Activated naive CD8-positive, alpha-beta T cell (primary cell): ENCODE results near the gene PPIF.

Source experiments
- H3K27ac Mint-ChIP-seq: one replicate; pipeline ENCODE4 v1.8.0; 2021; ENCODE audit warnings: mixed read lengths
- H3K27me3 Mint-ChIP-seq: one replicate; pipeline ENCODE4 v1.8.0; 2021; ENCODE audit warnings: mixed read lengths
- H3K36me3 Mint-ChIP-seq: one replicate; pipeline ENCODE4 v1.8.0; 2021; ENCODE audit warnings: mixed read lengths
- H3K4me1 Mint-ChIP-seq: one replicate; pipeline ENCODE4 v1.8.0; 2021; ENCODE audit warnings: low read depth, mixed read lengths
- H3K4me3 Mint-ChIP-seq: one replicate; pipeline ENCODE4 v1.8.0; 2021; ENCODE audit warnings: mild to moderate bottlenecking, mixed read lengths
- H3K9me3 Mint-ChIP-seq: one replicate; pipeline ENCODE4 v1.8.0; 2021; ENCODE audit warnings: low read depth, mixed read lengths

PPIF gene

DNA sequence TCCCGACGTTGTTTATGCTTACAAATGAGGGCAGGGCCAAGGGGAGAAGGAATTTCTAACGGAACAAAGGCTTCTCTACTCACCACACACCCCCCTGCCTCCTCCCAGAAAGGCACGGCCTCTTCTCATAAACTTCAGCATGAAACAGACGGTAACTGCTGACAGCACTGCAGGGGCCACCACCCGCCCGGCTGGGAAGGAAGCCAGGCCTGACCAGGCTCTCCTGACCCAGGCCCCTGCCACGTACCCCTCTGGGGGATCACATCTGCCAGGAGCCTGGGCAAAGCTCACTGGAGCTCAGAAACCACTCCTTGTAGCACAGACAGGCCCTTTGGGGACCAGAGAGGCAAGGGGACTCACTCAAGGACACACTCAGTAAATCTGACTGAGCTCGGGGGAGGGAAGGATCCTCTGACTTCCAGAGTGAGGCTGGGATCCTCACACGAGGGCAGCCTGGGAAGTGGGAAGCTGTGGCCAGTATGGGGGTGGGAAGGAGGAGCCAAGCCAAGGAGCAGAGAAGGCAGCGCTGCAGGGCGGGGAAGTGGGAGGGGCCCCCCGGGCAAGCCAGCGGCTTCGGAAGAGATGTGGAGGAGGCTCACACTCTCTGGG, 52.1 kb downstream of the PPIF start:
- H3K4me1 Mint-ChIP-seq = no peaks in the 10 kb centered on the region
- H3K27ac Mint-ChIP-seq = no peak overlapping the region
- no peaks in the 10 kb centered on the region for H3K9me3 Mint-ChIP-seq
- no peaks in the 10 kb centered on the region for H3K36me3 Mint-ChIP-seq
- no peak overlapping the region for H3K4me3 Mint-ChIP-seq
- no peaks in the 10 kb centered on the region for H3K27me3 Mint-ChIP-seq

DNA sequence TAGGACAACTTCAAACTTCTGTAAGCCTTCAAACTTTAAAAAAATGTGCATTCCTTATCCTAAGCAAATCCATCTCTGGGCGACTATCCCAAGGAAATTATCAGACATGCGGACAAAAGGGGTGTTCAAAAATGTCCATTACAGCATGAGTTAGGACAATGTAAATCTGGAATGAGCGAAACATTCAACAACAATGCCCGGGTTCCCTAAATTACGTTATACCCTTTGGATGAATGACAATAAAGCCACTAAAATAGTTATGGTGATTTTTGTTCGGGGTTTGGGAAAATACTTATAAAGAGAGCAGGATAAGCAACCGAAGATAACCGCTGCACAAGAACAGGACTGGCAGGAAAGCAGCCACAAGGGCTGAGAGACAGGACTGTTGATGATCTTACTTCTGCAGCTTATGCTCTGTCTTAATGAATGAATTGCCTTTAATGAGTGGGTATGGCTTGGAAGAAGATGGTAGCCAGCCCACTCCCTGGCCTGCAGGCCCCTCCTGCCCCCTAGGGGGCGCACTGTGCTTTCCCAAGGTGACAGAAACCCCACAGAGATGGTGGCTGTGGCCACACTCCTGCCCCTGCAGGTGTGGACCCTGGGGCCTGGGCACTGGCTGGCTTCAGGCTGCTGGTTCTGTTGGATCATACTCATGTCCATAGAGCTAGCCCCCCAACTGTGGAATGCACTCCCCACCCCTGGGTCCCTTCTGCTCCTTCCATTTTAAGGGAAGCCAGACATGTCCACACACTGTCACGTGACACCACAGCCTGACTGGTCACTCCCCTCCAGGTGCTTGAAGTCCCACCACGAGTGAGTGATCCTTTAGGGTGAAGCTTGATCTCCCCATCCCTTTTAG, 53.1 kb downstream of the PPIF start:
- H3K4me3 Mint-ChIP-seq = no peak overlapping the region
- H3K4me1 Mint-ChIP-seq = no peaks in the 10 kb centered on the region

DNA sequence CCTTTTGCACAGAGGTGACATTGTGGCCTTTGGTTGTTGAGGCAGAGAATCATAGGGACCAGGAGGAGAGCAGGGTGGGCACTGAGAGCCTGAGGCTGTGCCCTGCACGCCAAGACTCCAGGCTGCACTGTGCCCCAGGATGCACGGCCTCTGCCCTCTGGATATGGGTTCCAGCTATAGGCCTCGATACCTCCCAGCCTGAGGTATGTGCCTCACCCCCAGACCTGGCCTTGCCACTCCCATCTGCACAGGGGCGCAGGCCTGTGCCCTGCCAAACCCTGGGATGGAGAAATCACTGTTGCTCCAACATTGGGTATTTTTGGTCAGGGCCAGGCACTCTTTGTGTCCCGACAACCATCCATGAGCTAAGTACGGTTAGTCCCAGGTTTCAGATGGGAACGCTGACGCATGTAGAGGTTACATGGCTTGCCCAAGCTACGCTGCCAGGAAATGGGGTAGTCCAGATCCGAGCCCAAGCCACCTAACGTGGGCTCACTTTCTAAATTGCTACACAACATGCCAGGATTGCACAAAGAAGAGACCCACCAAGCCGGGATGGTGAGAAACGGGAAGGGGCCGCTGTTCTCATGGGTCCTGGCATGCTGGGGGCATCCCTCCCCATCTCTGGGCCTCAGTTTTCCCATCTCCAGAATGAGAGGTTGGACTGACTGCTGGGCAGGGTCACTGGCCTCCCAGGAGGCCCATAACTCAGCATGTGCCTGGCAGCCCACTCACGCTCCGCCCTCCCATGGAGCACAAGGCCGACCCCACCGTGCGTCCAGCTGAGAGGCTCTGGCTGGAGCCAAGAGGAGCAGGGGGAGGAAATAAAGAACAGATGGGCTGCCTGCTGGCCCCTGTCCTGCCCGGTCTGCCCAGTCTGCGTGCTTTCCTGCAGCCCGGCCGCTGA, 54.0 kb downstream of the PPIF start:
- Mint-ChIP-seq H3K27ac (no peak overlapping the region), H3K36me3 (no peaks in the 10 kb centered on the region), H3K4me3 (no peak overlapping the region), H3K9me3 (no peaks in the 10 kb centered on the region), H3K27me3 (no peaks in the 10 kb centered on the region), H3K4me1 (no peaks in the 10 kb centered on the region)

More for the DNA sequence above, 53.1 kb downstream of the PPIF start:
- no peak overlapping the region for H3K27ac Mint-ChIP-seq
- H3K9me3 Mint-ChIP-seq = no peaks in the 10 kb centered on the region
- no peaks in the 10 kb centered on the region for H3K27me3 Mint-ChIP-seq
- no peaks in the 10 kb centered on the region for H3K36me3 Mint-ChIP-seq

DNA sequence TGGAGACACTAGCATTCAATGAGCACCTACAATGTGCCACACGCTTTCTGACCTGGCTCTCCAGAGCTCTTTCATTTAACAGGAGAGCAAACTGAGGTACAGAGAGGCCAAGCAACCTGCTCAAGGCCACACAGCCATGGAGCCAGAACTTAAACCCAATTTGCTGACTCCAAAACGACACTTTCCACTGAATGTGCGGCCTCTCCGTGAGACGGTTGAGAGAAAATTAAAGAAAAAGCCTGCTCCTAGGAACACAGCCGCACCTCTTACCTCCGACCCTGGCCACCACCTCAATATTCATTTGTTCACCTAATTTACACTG, 55.3 kb downstream of the PPIF start:
- no peaks in the 10 kb centered on the region for H3K36me3 Mint-ChIP-seq
- H3K27ac Mint-ChIP-seq = no peak overlapping the region
- H3K27me3 Mint-ChIP-seq = no peaks in the 10 kb centered on the region
- H3K9me3 Mint-ChIP-seq = no peaks in the 10 kb centered on the region
- H3K4me3 Mint-ChIP-seq = no peak overlapping the region
- H3K4me1 Mint-ChIP-seq = no peaks in the 10 kb centered on the region

DNA sequence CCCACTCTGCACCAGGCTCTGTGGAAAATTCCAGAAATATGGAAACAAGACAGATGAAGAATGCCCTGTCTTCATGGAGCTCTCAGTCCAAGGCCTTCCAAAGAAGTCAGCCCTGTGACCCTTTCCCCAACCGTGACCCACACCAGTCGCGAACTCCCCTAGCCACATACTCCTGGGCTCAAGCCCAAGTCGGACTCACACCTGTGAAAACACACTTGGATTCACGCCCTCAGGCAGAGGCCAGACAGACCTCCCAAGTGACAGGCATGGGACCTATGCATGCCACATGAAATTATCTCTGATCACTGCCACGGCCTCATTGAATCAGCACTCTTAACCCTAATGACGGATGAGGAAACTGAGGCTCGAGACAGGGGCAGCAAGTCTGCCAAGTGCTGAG, 55.7 kb downstream of the PPIF start:
- no peaks in the 10 kb centered on the region for H3K4me1 Mint-ChIP-seq
- H3K9me3 Mint-ChIP-seq = no peaks in the 10 kb centered on the region
- H3K27me3 Mint-ChIP-seq = no peaks in the 10 kb centered on the region
- no peaks in the 10 kb centered on the region for H3K36me3 Mint-ChIP-seq
- no peak overlapping the region for H3K4me3 Mint-ChIP-seq
- H3K27ac Mint-ChIP-seq = no peak overlapping the region

DNA sequence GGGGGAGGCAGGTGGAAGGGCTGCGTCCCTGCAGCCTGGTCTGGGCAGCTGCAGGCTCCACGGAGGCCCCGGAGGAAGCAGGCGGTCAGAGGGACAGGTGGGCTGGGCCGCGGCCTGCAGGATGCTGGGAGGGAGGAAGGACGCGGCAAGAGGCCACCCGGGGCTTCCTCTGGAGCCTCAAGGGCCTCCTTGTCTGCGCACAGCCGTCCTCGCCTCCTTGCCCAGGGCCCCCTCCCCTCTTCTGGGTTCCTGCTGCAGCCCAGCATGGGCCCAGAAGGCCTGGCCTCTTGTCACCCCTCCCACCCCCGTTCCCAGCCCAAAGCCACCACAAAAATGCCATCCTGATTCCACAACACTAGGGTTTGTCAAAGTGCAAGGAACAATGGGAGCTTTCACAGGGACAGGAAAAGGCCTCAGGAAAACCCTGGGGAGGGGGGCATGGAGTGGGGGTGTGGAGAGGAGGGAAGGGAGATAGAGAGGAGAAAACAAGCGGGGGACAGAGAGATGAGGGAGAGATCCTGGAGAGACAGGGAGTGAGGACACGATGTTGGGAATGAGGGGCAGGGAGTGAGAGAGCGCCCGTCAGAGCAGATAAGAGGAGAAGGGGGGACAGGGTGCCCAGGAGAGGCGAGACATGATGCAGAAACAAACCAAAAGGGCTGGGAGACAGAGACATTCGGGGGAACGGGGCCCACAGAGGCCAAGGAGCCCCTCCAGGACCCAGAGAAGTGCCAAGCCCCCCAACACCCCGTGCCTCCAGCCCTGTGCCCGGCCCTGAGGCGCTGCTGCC, 56.4 kb downstream of the PPIF start:
- Mint-ChIP-seq H3K4me1 (no peaks in the 10 kb centered on the region), H3K4me3 (no peak overlapping the region), H3K36me3 (no peaks in the 10 kb centered on the region), H3K27me3 (no peaks in the 10 kb centered on the region), H3K27ac (no peak overlapping the region), H3K9me3 (no peaks in the 10 kb centered on the region)

DNA sequence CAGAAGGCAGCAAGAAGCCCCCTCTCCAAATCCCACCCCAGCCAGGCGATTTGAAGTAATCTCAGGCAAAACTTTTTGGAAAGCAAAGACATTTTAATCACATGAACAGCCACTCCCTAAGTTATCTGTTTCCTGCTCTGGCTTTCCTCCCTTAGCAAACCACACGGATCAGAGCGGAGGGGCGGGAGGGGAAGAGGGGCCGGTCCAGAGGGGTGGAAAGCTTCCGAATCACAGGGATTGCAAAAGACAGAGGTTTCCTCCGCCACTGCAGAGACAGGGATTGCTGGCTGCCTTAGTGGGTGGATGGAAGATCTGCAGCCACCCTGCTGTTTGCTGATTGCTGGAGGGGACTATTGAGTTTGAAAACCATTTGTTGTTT, 57.0 kb downstream of the PPIF start:
- Mint-ChIP-seq H3K4me3 (no peak overlapping the region), H3K27me3 (no peaks in the 10 kb centered on the region), H3K4me1 (no peaks in the 10 kb centered on the region), H3K9me3 (no peaks in the 10 kb centered on the region), H3K27ac (no peak overlapping the region), H3K36me3 (no peaks in the 10 kb centered on the region)

DNA sequence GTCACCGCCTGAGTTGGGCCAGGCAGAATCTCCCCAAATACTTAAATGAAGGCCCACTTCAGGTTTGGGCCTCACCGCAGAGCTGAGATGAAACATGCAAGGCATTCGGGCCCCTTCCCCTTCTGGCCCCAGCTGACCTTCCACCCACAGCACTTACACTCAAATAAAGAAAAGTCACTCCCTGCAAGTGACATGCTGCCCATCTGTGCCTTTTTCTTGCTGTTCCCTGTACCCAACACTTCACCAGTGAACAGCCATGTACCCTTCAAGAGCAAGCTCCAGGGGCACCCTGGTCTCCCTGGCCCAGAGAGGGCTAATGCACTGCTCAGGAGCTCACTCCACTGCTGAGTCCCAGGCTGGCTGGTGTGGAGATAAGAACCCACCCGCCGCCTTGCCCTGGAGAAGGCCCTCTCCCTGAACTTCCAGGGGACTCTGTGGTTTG, 57.4 kb downstream of the PPIF start:
- Mint-ChIP-seq H3K27me3 (no peaks in the 10 kb centered on the region), H3K4me1 (no peaks in the 10 kb centered on the region), H3K4me3 (no peak overlapping the region), H3K27ac (no peak overlapping the region), H3K9me3 (no peaks in the 10 kb centered on the region), H3K36me3 (no peaks in the 10 kb centered on the region)
